ENCODE results near the gene XRCC1.
"Not testable (repeated sequence)": the region's sequence is repeated elsewhere in the genome, so short reads cannot be mapped to it uniquely, and the experiment has no call there.

Gene XRCC1

GRCh38 chr19:43575156-43575950 lies at the start of gene XRCC1, which contains the start of gene PINLYP:
Gene XRCC1, minus strand, starts transcription at chr19:43575527. Its CDS starts 69 bp downstream, at chr19:43575458.
Gene PINLYP, plus strand, starts transcription at chr19:43575801. Its CDS starts 1,391 bp downstream, at chr19:43577192.
- peak; percentile 99 for DNase-seq (ENCODE audit: low read depth)

GRCh38 chr19:43624933-43625332 lies 49.6 kb upstream of the XRCC1 start:
- DNase-seq (ENCODE audit: low read depth) = no peak

GRCh38 chr19:43623889-43624670 lies 48.8 kb upstream of the XRCC1 start:
- no peak for DNase-seq (ENCODE audit: low read depth)

- DNase-seq (ENCODE audit: low read depth) = no peak
Observed at GRCh38 chr19:43622956-43623355, 47.6 kb upstream of the XRCC1 start.

GRCh38 chr19:43622070-43622469 lies 46.7 kb upstream of the XRCC1 start:
- DNase-seq (ENCODE audit: low read depth) = no peak

- no peak for DNase-seq (ENCODE audit: low read depth)
Observed at GRCh38 chr19:43620061-43621001, 45.0 kb upstream of the XRCC1 start.

GRCh38 chr19:43619262-43620060 lies 44.1 kb upstream of the XRCC1 start, which contains the start of gene ZNF428:
Gene ZNF428, minus strand, starts transcription at chr19:43619629. Its CDS starts 5,325 bp downstream, at chr19:43614304.
- peak; percentile 87 for DNase-seq (ENCODE audit: low read depth)

GRCh38 chr19:43618921-43619261 lies 43.6 kb upstream of the XRCC1 start:
- peak; percentile 55 for DNase-seq (ENCODE audit: low read depth)

- DNase-seq (ENCODE audit: low read depth) = no peak
Observed at GRCh38 chr19:43616954-43617353, 41.6 kb upstream of the XRCC1 start.

- DNase-seq (ENCODE audit: low read depth) = no peak
Observed at GRCh38 chr19:43616306-43616705, 41.0 kb upstream of the XRCC1 start.

GRCh38 chr19:43612374-43612773 lies 37.0 kb upstream of the XRCC1 start:
- DNase-seq (ENCODE audit: low read depth) = no peak

- DNase-seq (ENCODE audit: low read depth) = no peak
Observed at GRCh38 chr19:43611788-43612187, 36.5 kb upstream of the XRCC1 start, which contains the start of gene SRRM5. Gene SRRM5, plus strand, starts transcription at chr19:43612088. Its CDS starts 34 bp downstream, at chr19:43612122.

GRCh38 chr19:43610493-43610892 lies 35.2 kb upstream of the XRCC1 start:
- peak; percentile 21 for DNase-seq (ENCODE audit: low read depth)

- DNase-seq (ENCODE audit: low read depth) = no peak
Observed at GRCh38 chr19:43609872-43610271, 34.5 kb upstream of the XRCC1 start.

- DNase-seq (ENCODE audit: low read depth) = no peak
Observed at GRCh38 chr19:43607238-43608205, 32.2 kb upstream of the XRCC1 start.

GRCh38 chr19:43606569-43607229 lies 31.4 kb upstream of the XRCC1 start:
- no peak for DNase-seq (ENCODE audit: low read depth)

GRCh38 chr19:43605875-43606568 lies 30.7 kb upstream of the XRCC1 start:
- no peak for DNase-seq (ENCODE audit: low read depth)

GRCh38 chr19:43600326-43600725 lies 25.0 kb upstream of the XRCC1 start:
- not testable (repeated sequence) for DNase-seq (ENCODE audit: low read depth)

Measured in ELR (cell line).